Fibroblast of lung (primary cell): ENCODE results near the gene PCDH9. TPM values are rescaled to one million over a fixed set of nuclear protein-coding genes. Genes with fewer than 3 reads are reported as not detected.

ENCODE experiments used
- DNase-seq, 2 donors: peaks; one replicate each; pipeline versions ENCODE4 v3.0.0 to v3.0.0-alpha.2; 2010; ENCODE audit warnings: low read depth in 2 of 2
- H2AFZ ChIP-seq: 2 replicates; pipeline ENCODE4 v1.5.1; 2012; ENCODE audit warnings: low read length, control low read depth, inconsistent platforms
- H3K27ac ChIP-seq: 2 replicates; pipeline ENCODE4 v1.5.1; 2011; ENCODE audit warnings: low read length, control low read depth; ENCODE audit not compliant: insufficient read depth
- H3K27me3 ChIP-seq: 2 replicates; pipeline ENCODE4 v1.5.1; 2011; ENCODE audit warnings: mild to moderate bottlenecking, low read length; ENCODE audit not compliant: control insufficient read depth, insufficient read depth
- H3K36me3 ChIP-seq: 2 replicates; pipeline ENCODE4 v1.5.1; 2011; ENCODE audit warnings: low read length; ENCODE audit not compliant: control insufficient read depth, insufficient read depth
- H3K4me1 ChIP-seq: 2 replicates; pipeline ENCODE4 v1.5.1; 2011; ENCODE audit warnings: low read length; ENCODE audit not compliant: control insufficient read depth, insufficient read depth; ENCODE audit errors: extremely low read depth
- H3K4me2 ChIP-seq: 2 replicates; pipeline ENCODE4 v1.5.1; 2011; ENCODE audit warnings: low read length, control low read depth; ENCODE audit not compliant: insufficient read depth; ENCODE audit errors: extremely low read depth
- H3K4me3 ChIP-seq, 4 experiments: fragments of 200-600 bp in 1 of 4; sonication (generic) in 1 of 4; replicated peaks in 1 of 4; 2 replicates each; pipeline ENCODE4 v1.5.1; 2011 to 2016; ENCODE audit warnings: low read length in 4 of 4, low read depth in 3 of 4, mild to moderate bottlenecking in 3 of 4, control low read depth in 2 of 4, inconsistent platforms in 1 of 4, mixed read lengths in 1 of 4; ENCODE audit not compliant: insufficient read depth in 1 of 4; ENCODE audit errors: control extremely low read depth in 1 of 4
- H3K79me2 ChIP-seq: 2 replicates; pipeline ENCODE4 v1.5.1; 2012; ENCODE audit warnings: mild to moderate bottlenecking, low read length, inconsistent platforms; ENCODE audit not compliant: control insufficient read depth, insufficient read depth
- H3K9ac ChIP-seq: 2 replicates; pipeline ENCODE4 v1.5.1; 2011; ENCODE audit warnings: mild to moderate bottlenecking, low read length, control low read depth; ENCODE audit not compliant: insufficient read depth
- H3K9me3 ChIP-seq: 2 replicates; pipeline ENCODE4 v1.5.1; 2012; ENCODE audit warnings: low read depth, low read length; ENCODE audit not compliant: control insufficient read depth, insufficient read depth
- H4K20me1 ChIP-seq: 2 replicates; pipeline ENCODE4 v1.5.1; 2011; ENCODE audit warnings: low read length; ENCODE audit not compliant: control insufficient read depth, insufficient read depth; ENCODE audit errors: extremely low read depth
- CTCF ChIP-seq, 2 donors: IDR thresholded peaks in 1 of 2; conservative IDR thresholded peaks in 1 of 2; 1 replicate in 1 of 2; 2 replicates in 1 of 2; pipeline ENCODE4 v1.5.1; 2011 to 2012; ENCODE audit warnings: low read length in 2 of 2, control low read depth in 1 of 2, inconsistent platforms in 1 of 2, low read depth in 1 of 2, mild to moderate bottlenecking in 1 of 2
- EZH2 ChIP-seq: IDR thresholded peaks from 2 replicates; pipeline ENCODE4 v1.5.1; 2012; ENCODE audit warnings: low read length, control low read depth, mild to moderate bottlenecking; ENCODE audit errors: missing control alignments
- polyA plus RNA-seq, 2 donors: library from polyadenylated mRNA; depleted of rRNA in 1 of 2; stranded (reverse) in 1 of 2; unstranded in 1 of 2; fragments of >200 nt; gene quantifications; 2 replicates each; pipeline ENCODE4 v1.2.1, GENCODE V29; 2011 to 2012; ENCODE audit warnings: missing spikeins in 1 of 2
- total RNA-seq: library from RNA; depleted of rRNA; stranded (reverse); fragments of >200 nt; gene quantifications from 2 replicates; pipeline ENCODE4 v1.2.1, GENCODE V29; 2014

PCDH9 gene
- total and polyA plus RNA-seq, 2 donors (not counting 1 experiment from before 2014, with no cell fraction given) = 0.50 to 0.67 TPM

DNA sequence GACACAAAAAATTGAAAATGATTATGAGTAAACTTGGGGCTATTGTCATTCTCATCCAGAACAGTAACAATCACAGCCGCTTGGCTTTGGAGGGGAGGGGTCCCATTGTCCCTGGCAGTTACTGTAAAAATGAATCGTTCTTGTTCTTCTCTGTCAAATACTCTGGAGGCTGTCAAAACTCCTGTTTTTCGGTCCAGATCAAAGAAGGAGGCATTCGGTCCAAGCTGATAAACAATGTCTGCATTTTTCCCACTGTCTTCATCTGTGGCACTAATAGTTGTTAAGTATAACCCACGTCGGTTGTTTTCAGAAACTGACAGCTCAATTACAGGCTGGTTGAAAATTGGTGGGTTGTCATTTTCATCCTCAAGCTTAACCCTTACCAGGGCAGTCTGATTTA is 3.4 kb downstream of the PCDH9 start:
- Histone ChIP-seq H4K20me1 (no peaks in the 10 kb centered on the region), H3K27me3 (no peaks in the 10 kb centered on the region), H3K9me3 (no peaks in the 10 kb centered on the region), H2AFZ (no peak overlapping the region), H3K4me1 (no peaks in the 10 kb centered on the region), H3K4me2 (no peak overlapping the region), H3K27ac (no peak overlapping the region), H3K36me3 (no peaks in the 10 kb centered on the region), H3K4me3 (no peak overlapping the region), H3K79me2 (no peaks in the 10 kb centered on the region), H3K9ac (no peak overlapping the region)
- TF ChIP-seq CTCF (conservative IDR thresholded peaks at IDR 0.05 in 1 of 2, IDR thresholded peaks at IDR 0.05 in 1 of 2; ENCODE audit: low read depth in 1 of 2, low read length in 2 of 2) = no peak
- TF ChIP-seq EZH2 = no peak
- DNase-seq = no peak

DNA sequence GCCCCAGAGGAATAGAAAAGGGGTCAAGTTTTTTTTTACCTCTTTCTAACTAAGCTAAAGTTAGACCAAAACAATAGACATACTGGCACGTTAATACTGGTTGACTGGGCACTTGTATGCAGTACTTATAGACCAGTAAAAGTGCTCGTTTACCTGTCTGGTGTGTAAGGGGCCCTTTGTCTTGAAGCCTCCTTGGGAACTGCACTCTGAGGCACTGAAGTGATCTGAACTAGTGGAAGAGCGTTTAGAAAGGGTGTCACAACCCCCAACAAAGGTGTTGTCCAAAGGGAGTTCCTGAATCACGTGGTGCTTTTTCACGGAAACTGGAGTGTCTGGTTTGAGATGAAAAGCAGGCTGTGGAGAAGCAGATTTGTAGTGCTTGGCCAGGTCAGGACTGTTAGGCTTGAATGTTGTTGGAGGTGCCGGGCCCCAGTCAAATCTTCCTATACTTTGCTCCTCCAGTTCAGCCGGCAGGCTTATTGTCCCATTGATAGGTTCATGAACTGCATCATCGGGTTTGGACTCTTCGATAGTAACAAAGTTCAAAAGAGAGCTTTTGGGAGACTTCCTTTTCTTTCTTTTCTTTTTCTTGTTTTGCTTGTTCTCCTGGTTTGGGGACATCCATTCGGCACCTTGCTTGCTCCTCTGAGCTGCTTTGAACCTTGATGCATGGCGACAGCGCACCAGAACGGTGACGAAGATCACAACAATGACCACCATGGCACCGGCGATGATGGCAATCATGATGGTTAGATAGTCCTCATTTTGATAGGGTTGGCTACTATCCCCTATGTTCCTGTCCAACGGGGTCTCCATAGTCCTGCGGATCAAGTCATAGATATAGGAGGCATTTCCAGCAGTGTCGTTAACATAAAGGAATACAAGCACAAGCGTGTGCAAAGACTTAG is 4.6 kb downstream of the PCDH9 start:
- Histone ChIP-seq H3K9ac (no peak overlapping the region), H3K4me1 (no peaks in the 10 kb centered on the region), H3K36me3 (no peaks in the 10 kb centered on the region), H3K79me2 (no peaks in the 10 kb centered on the region), H3K9me3 (no peaks in the 10 kb centered on the region), H3K4me3 (no peak overlapping the region), H4K20me1 (no peaks in the 10 kb centered on the region), H2AFZ (no peak overlapping the region), H3K4me2 (no peak overlapping the region), H3K27me3 (no peaks in the 10 kb centered on the region), H3K27ac (no peak overlapping the region)
- DNase-seq = no peak
- TF ChIP-seq CTCF (conservative IDR thresholded peaks at IDR 0.05 in 1 of 2, IDR thresholded peaks at IDR 0.05 in 1 of 2; ENCODE audit: low read depth in 1 of 2, low read length in 2 of 2) (no peak), EZH2 (no peak)

DNA sequence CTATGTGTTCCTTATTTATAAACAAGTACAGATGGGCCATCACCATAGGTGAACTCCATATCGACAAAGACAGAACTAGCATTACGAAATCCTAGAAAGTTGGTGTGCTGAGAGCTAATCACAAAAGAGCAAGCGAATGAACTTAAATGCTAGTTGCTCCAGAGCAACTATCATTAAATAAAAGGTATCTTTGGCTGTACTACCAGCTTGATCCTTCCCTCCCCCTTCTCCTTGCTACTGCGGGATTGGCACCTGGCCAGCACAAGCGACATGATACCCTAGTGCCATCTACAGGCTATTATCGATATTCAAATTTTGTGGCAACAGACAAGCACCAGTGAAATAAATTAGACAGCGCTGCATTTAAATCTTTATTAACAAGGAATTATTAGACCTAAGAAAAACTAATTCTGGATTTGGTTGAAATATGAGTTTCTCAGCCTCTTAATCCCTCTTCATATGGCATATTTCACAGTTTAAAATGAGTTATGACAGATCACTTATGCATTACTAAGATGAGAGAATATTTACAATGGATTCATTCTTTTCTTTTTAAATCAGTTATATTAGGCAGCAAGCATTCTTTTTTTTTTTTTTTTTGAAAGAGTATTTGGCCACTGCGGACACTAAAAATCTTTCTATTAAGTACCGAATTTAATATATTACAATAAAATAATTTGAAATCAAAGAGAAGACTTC is 5.8 kb downstream of the PCDH9 start:
- no peaks in the 10 kb centered on the region for H3K27me3 ChIP-seq
- peak overlapping the region; percentile 72 for H3K4me2 ChIP-seq
- peak; percentile 76 to 90 for DNase-seq
- no peaks in the 10 kb centered on the region for H3K36me3 ChIP-seq
- no peak overlapping the region for H3K27ac ChIP-seq
- TF ChIP-seq CTCF (conservative IDR thresholded peaks at IDR 0.05 in 1 of 2, IDR thresholded peaks at IDR 0.05 in 1 of 2; ENCODE audit: low read depth in 1 of 2, low read length in 2 of 2) = peak; percentile 61 to 64
- TF ChIP-seq EZH2 = no peak
- no peaks in the 10 kb centered on the region for H3K9me3 ChIP-seq
- no peak overlapping the region for H2AFZ ChIP-seq
- no peaks in the 10 kb centered on the region for H3K79me2 ChIP-seq
- peak overlapping the region in 2 of 4 experiments; percentile 15 to 63 for H3K4me3 ChIP-seq
- no peak overlapping the region for H3K9ac ChIP-seq
- no peaks in the 10 kb centered on the region for H4K20me1 ChIP-seq
- no peaks in the 10 kb centered on the region for H3K4me1 ChIP-seq
